ENCODE data around the gene CLCNKA.
"Not testable (repeated sequence)": the region's sequence is repeated elsewhere in the genome, so short reads cannot be mapped to it uniquely, and the experiment has no call there.

Gene CLCNKA

GRCh38 chr1:16043950-16044349 is 22.1 kb downstream of the CLCNKA start:
- DNase-seq, result no peak

GRCh38 chr1:16046842-16047241 is 25.0 kb downstream of the CLCNKA start:
- no peak for DNase-seq

- DNase-seq, result no peak
Observed at GRCh38 chr1:16047791-16048475, 26.1 kb downstream of the CLCNKA start.

GRCh38 chr1:16048573-16049189 is 26.8 kb downstream of the CLCNKA start:
- peak in 1 of 2 experiments; percentile 55 for DNase-seq

- no peak for DNase-seq
Observed at GRCh38 chr1:16050328-16050727, 28.5 kb downstream of the CLCNKA start.

GRCh38 chr1:16051039-16051438 is 29.2 kb downstream of the CLCNKA start:
- no peak for DNase-seq

GRCh38 chr1:16051949-16052348 is 30.1 kb downstream of the CLCNKA start:
- not testable (repeated sequence) for DNase-seq

- DNase-seq, result no peak
Observed at GRCh38 chr1:16053781-16054502, 32.1 kb downstream of the CLCNKA start.

- DNase-seq, result no peak
Observed at GRCh38 chr1:16054598-16055540, 33.0 kb downstream of the CLCNKA start.

GRCh38 chr1:16055613-16056520 is 34.0 kb downstream of the CLCNKA start:
- peak; percentile 74 to 78 for DNase-seq

- DNase-seq, result not testable (repeated sequence)
Observed at GRCh38 chr1:16056521-16056912, 34.7 kb downstream of the CLCNKA start.

GRCh38 chr1:16057314-16057915 is 35.6 kb downstream of the CLCNKA start:
- DNase-seq, result not testable (repeated sequence)

- DNase-seq, result not testable (repeated sequence)
Observed at GRCh38 chr1:16058394-16059120, 36.7 kb downstream of the CLCNKA start.

GRCh38 chr1:16061266-16061665 is 39.4 kb downstream of the CLCNKA start:
- no peak for DNase-seq

GRCh38 chr1:16061989-16062686 is 40.3 kb downstream of the CLCNKA start:
- DNase-seq, result peak in 1 of 2 experiments; percentile 34

- DNase-seq, result not testable (repeated sequence)
Observed at GRCh38 chr1:16062687-16063075, 40.8 kb downstream of the CLCNKA start.

GRCh38 chr1:16063226-16063829 is 41.5 kb downstream of the CLCNKA start:
- DNase-seq, result no peak

- no peak for DNase-seq
Observed at GRCh38 chr1:16063921-16064320, 42.1 kb downstream of the CLCNKA start.

- no peak for DNase-seq
Observed at GRCh38 chr1:16064536-16065268, 42.9 kb downstream of the CLCNKA start.
